ENCODE measurements around the gene KDSR.

- TF ChIP-seq POLR2AphosphoS5 (IDR thresholded peaks at IDR 0.05; ENCODE audit: low read depth, low read length) (no peak), REST (IDR thresholded peaks at IDR 0.05; ENCODE audit: insufficient read depth in 1 of 2, low read depth in 2 of 2, low read length in 2 of 2) (no peak), TAF1 (IDR thresholded peaks at IDR 0.05; ENCODE audit: borderline replicate concordance, insufficient read depth, low read length) (no peak)
Observed at GRCh38 chr18:63284827-63285733, 81.9 kb downstream of the KDSR start.

All from PFSK-1 (cell line).